HepG2 (cell line): ENCODE measurements around the gene STUB1. TPM values are rescaled to one million over a fixed set of nuclear protein-coding genes. Genes with fewer than 3 reads are reported as not detected.

Experiments used
- ASH2L ChIP-seq: fragments of 300-600, 200-600 bp; sonication (generic); IDR thresholded peaks from 2 replicates; pipeline ENCODE4 v1.7.0; 2017; ENCODE audit warnings: low read depth, mild to moderate bottlenecking, moderate library complexity, mixed read lengths, low read length; ENCODE audit not compliant: insufficient read length
- HNF4G ChIP-seq, 2 experiments: sonication (generic) in 1 of 2; formaldehyde crosslinking in 1 of 2; IDR thresholded peaks; 2 replicates each; pipeline versions ENCODE4 v1.4.0 to v1.6.1; 2011 to 2020; ENCODE audit warnings: borderline replicate concordance in 2 of 2, low read depth in 2 of 2, mild to moderate bottlenecking in 2 of 2, low read length in 1 of 2, missing genetic modification reagents in 1 of 2, moderate library complexity in 1 of 2
- HOXD1 ChIP-seq: sonication (generic); formaldehyde crosslinking; IDR thresholded peaks from 2 replicates; pipeline ENCODE4 v1.5.0; 2020; ENCODE audit warnings: missing genetic modification reagents
- KLF16 ChIP-seq, 2 experiments: sonication (generic) in 1 of 2; formaldehyde crosslinking in 1 of 2; IDR thresholded peaks; 2 replicates each; pipeline versions ENCODE4 v1.6.1 to v1.8.0; 2016 to 2023; ENCODE audit warnings: missing genetic modification reagents in 2 of 2, missing compliant biosample characterization in 1 of 2
- MTA3 ChIP-seq: sonication (generic); formaldehyde crosslinking; IDR thresholded peaks from 2 replicates; pipeline ENCODE4 v1.4.0; 2020; ENCODE audit warnings: missing genetic modification reagents
- NFRKB ChIP-seq: fragments of 450-650 bp; IDR thresholded peaks from 2 replicates; pipeline ENCODE4 v1.6.1; 2017
- RFX3 ChIP-seq: IDR thresholded peaks from 2 replicates; pipeline ENCODE4 v1.6.1; 2016; ENCODE audit warnings: missing biosample characterization, missing genetic modification reagents
- SMAD3 ChIP-seq: sonication (generic); formaldehyde crosslinking; IDR thresholded peaks from 2 replicates; pipeline ENCODE4 v1.4.0; 2020; ENCODE audit warnings: missing genetic modification reagents
- SYNCRIP ChIP-seq: fragments of 200-400 bp; formaldehyde crosslinking; IDR thresholded peaks from 2 replicates; pipeline ENCODE4 v1.6.1; 2018; ENCODE audit warnings: mild to moderate bottlenecking, low read depth, low read length; ENCODE audit not compliant: insufficient read depth
- TCF12 ChIP-seq, 2 experiments: fragments of 450-650 bp in 1 of 2; sonication (generic) in 1 of 2; formaldehyde crosslinking in 1 of 2; IDR thresholded peaks; 2 replicates each; pipeline versions ENCODE4 v1.6.1 to v1.8.0; 2017 to 2022; ENCODE audit warnings: antibody characterized with exemption in 1 of 2, mild to moderate bottlenecking in 1 of 2, missing genetic modification reagents in 1 of 2, moderate library complexity in 1 of 2
- ZNF17 ChIP-seq: sonication (generic); formaldehyde crosslinking; IDR thresholded peaks from 2 replicates; pipeline ENCODE4 v1.5.0; 2020; ENCODE audit warnings: mild to moderate bottlenecking, missing genetic modification reagents
- ZNF761 ChIP-seq: sonication (generic); formaldehyde crosslinking; conservative IDR thresholded peaks from 2 replicates; pipeline ENCODE4 v1.4.0; 2020; ENCODE audit warnings: mild to moderate bottlenecking, missing genetic modification reagents
- ZNF773 ChIP-seq: sonication (generic); formaldehyde crosslinking; IDR thresholded peaks from 2 replicates; pipeline ENCODE4 v1.4.0; 2020; ENCODE audit warnings: missing genetic modification reagents, borderline replicate concordance
- ZNF839 ChIP-seq: sonication (generic); formaldehyde crosslinking; IDR thresholded peaks from 2 replicates; pipeline ENCODE4 v1.4.0; 2020; ENCODE audit warnings: missing genetic modification reagents, mild to moderate bottlenecking, borderline replicate concordance
- ZSCAN9 ChIP-seq: IDR thresholded peaks from 2 replicates; pipeline ENCODE4 v1.6.1; 2016; ENCODE audit warnings: borderline replicate concordance
- polyA plus RNA-seq, 8 experiments: library from polyadenylated mRNA; depleted of rRNA in 3 of 8; stranded (reverse) in 7 of 8; unstranded in 1 of 8; fragments of >200 nt; fragmentation: Illumina TruSeq in 4 of 8; extraction: Trizol in 4 of 8; gene quantifications; 2 replicates each; pipeline versions ENCODE4 v1.2.1 to v1.2.3, GENCODE V29; 2011 to 2016; ENCODE audit warnings: low read depth in 4 of 8, missing spikeins in 1 of 8, mixed read lengths in 1 of 8; ENCODE audit not compliant: insufficient read depth in 1 of 8
- total RNA-seq, 5 experiments: library from RNA; depleted of rRNA; stranded (reverse); fragments of >200 nt; fragmentation: Illumina TruSeq; extraction: Trizol; gene quantifications; 2 replicates each; pipeline ENCODE4 v1.2.3, GENCODE V29; 2016; ENCODE audit warnings: low read depth in 1 of 5
- TF ChIP-seq, protein P1 (sequence below): sonication (generic); formaldehyde crosslinking; IDR thresholded peaks from 2 replicates; pipeline ENCODE4 v1.9.0; 2022; ENCODE audit warnings: missing genetic modification reagents, mild to moderate bottlenecking, borderline replicate concordance
- TF ChIP-seq, protein P2 (sequence below): sonication (generic); formaldehyde crosslinking; IDR thresholded peaks from 2 replicates; pipeline ENCODE4 v1.4.0; 2020; ENCODE audit warnings: mild to moderate bottlenecking, missing genetic modification reagents
- TF ChIP-seq, protein P3 (sequence below): sonication (generic); formaldehyde crosslinking; IDR thresholded peaks from 2 replicates; pipeline ENCODE4 v1.4.0; 2020; ENCODE audit warnings: missing genetic modification reagents; ENCODE audit errors: not compliant biosample characterization

The STUB1 gene
- total and polyA plus RNA-seq, 2 of the 13 experiments (the other 11 are each of a cell fraction or from before 2014, with no cell fraction given): 52.9 to 78.2 TPM

DNA sequence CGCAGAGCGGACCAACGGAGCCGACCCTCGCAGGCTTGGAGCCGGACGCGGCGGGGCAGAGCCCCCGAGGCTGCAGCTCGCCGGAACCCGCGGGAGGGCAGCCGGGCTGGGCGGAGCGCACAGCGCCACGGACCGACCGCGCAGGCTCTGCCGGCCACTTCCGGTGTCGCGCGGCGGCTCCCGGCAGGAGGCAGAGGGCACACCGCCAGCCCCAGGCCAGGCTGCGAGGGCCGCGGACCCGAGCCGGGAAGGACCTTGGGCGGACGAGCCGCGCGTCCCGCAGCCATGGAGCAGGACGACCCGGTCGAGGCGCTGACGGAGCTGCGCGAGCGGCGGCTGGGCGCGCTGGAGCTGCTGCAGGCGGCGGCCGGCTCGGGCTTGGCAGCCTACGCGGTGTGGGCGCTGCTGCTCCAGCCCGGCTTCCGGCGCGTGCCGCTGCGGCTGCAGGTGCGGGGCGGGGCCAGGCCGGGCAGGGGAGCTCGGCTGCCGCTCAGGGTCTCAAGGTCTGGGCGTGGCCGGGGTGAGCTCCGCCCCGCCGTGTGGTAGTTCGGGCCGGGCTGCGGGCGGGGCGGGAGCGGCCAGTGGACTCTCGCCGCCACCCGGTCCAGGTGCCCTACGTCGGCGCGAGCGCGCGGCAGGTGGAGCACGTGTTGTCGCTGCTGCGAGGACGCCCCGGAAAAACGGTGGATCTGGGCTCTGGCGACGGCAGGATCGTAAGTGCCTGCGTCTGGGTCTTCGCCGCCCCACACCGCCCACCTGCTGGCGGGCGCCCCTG is 41.0 kb downstream of the STUB1 start, which contains the start of gene ANTKMT (continued):
- TF ChIP-seq, protein P1, sequence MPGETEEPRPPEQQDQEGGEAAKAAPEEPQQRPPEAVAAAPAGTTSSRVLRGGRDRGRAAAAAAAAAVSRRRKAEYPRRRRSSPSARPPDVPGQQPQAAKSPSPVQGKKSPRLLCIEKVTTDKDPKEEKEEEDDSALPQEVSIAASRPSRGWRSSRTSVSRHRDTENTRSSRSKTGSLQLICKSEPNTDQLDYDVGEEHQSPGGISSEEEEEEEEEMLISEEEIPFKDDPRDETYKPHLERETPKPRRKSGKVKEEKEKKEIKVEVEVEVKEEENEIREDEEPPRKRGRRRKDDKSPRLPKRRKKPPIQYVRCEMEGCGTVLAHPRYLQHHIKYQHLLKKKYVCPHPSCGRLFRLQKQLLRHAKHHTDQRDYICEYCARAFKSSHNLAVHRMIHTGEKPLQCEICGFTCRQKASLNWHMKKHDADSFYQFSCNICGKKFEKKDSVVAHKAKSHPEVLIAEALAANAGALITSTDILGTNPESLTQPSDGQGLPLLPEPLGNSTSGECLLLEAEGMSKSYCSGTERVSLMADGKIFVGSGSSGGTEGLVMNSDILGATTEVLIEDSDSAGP (CRISPR knock-in tag): peak; percentile 19
- TF ChIP-seq NFRKB (no peak), ZNF17 (CRISPR knock-in tag) (no peak), SMAD3 (CRISPR knock-in tag) (no peak), SYNCRIP (no peak), ASH2L (peak; percentile 47), ZNF761 (CRISPR knock-in tag) (peak; percentile 80; the same call in 1 of the 2 replicates), HNF4G (IDR thresholded peaks at IDR 0.05; ENCODE audit: borderline replicate concordance, low read depth, low read length) (no peak), HNF4G (CRISPR knock-in tag; IDR thresholded peaks at IDR 0.05; ENCODE audit: borderline replicate concordance, low read depth) (no peak; the same call in 1 of the 2 replicates), KLF16 (CRISPR knock-in tag; IDR thresholded peaks at IDR 0.05) (peak in 1 of 2 experiments; percentile 1; a peak in 1 of 4 replicates), ZSCAN9 (CRISPR knock-in tag) (no peak), TCF12 (IDR thresholded peaks at IDR 0.05) (no peak), TCF12 (CRISPR knock-in tag; IDR thresholded peaks at IDR 0.05) (0 out of 2 replicates have a peak, but pooled peaks have one; percentile 7), ZNF839 (CRISPR knock-in tag) (no peak), RFX3 (no peak), ZNF773 (CRISPR knock-in tag) (0 out of 2 replicates have a peak, but pooled peaks have one; percentile 68), HOXD1 (CRISPR knock-in tag) (no peak), MTA3 (no peak)
- TF ChIP-seq, protein P2, sequence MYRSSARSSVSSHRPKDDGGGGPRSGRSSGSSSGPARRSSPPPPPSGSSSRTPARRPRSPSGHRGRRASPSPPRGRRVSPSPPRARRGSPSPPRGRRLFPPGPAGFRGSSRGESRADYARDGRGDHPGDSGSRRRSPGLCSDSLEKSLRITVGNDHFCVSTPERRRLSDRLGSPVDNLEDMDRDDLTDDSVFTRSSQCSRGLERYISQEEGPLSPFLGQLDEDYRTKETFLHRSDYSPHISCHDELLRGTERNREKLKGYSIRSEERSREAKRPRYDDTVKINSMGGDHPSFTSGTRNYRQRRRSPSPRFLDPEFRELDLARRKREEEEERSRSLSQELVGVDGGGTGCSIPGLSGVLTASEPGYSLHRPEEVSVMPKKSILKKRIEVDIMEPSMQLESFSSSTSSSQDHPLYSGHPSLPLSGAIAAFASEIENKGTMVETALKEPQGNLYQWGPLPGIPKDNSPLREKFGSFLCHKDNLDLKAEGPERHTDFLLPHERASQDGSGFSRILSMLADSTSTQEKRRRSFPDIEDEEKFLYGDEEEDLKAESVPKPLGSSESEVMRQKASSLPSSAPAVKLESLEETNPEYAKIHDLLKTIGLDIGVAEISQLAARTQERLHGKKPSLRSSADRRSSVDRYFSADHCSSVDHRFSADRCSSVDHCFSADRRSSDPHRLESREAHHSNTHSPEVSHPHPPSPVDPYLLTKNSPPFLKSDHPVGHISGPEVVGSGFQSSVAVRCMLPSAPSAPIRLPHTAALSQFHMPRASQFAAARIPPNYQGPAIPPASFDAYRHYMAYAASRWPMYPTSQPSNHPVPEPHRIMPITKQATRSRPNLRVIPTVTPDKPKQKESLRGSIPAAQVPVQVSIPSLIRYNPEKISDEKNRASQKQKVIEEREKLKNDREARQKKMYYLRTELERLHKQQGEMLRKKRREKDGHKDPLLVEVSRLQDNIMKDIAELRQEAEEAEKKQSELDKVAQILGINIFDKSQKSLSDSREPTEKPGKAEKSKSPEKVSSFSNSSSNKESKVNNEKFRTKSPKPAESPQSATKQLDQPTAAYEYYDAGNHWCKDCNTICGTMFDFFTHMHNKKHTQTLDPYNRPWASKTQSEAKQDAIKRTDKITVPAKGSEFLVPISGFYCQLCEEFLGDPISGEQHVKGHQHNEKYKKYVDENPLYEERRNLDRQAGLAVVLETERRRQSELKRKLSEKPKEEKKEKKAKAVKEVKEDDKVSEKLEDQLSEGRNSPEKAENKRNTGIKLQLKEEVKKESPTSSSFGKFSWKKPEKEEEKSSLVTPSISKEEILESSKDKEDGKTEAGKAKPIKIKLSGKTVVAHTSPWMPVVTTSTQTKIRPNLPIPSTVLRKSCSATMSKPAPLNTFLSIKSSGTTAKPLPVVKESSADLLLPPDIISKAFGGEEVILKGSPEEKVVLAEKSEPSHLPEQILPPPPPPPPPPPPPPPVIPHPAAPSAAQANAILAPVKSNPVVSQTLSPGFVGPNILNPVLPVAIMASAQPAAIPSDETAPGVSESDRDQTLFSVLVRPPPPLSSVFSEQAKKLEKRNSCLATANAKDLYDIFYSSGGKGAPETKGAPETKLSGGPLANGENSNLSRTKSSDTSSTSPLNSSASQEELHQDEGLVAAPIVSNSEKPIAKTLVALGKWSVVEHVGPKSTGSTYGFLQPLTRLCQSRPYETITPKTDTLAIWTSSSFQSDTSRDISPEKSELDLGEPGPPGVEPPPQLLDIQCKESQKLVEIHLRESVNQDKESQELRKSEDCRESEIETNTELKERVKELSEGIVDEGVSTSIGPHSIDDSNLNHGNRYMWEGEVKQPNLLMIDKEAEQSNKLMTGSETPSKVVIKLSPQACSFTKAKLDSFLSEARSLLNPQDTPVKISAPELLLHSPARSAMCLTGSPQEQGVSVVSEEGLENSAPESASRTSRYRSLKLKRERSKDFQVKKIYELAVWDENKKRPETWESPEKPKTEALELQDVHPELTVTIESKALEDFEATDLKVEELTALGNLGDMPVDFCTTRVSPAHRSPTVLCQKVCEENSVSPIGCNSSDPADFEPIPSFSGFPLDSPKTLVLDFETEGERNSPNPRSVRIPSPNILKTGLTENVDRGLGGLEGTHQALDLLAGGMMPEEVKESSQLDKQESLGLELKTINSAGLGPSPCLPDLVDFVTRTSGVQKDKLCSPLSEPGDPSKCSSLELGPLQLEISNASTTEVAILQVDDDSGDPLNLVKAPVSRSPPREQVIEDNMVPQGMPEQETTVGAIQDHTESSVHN (CRISPR knock-in tag): no peak; the same call in none of the 2 replicates
- TF ChIP-seq, protein P3, sequence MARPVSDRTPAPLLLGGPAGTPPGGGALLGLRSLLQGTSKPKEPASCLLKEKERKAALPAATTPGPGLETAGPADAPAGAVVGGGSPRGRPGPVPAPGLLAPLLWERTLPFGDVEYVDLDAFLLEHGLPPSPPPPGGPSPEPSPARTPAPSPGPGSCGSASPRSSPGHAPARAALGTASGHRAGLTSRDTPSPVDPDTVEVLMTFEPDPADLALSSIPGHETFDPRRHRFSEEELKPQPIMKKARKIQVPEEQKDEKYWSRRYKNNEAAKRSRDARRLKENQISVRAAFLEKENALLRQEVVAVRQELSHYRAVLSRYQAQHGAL (CRISPR knock-in tag): no peak
